ENCODE data around the gene MAP2K2. TPM values are rescaled to one million over a fixed set of nuclear protein-coding genes. Genes with fewer than 3 reads are reported as not detected.

Gene MAP2K2
- total RNA-seq, 4 donors from 2014 or later, result 136 to 199 (median 195) TPM

- no peaks in the 10 kb centered on the region for H3K9me3 ChIP-seq
- DNase-seq, result no peak
- peaks cover 8 to 20% (median 20%) of the 10 kb centered on the region in 4 donors for H3K4me1 ChIP-seq
- 70% methylated on average over 12 of the region's 12 CpGs; no CpG with 5 or more reads in 1 of the 2 donors for WGBS, 2 donors (ENCODE audit: low coverage in 1 of 2)
- H3K27me3 ChIP-seq, result no peaks in the 10 kb centered on the region
- peaks cover 0 to 9% (median under 1%) of the 10 kb centered on the region in 4 donors for H3K36me3 ChIP-seq
- no peak for TF ChIP-seq CTCF (IDR thresholded peaks at IDR 0.05)
- TF ChIP-seq POLR2A (IDR thresholded peaks at IDR 0.05), result no peak
- TF ChIP-seq EP300 (IDR thresholded peaks at IDR 0.05; ENCODE audit: low read depth), result no peak
- TF ChIP-seq POLR2AphosphoS5 (IDR thresholded peaks at IDR 0.05), result no peak
- in situ Hi-C loops (cut with MboI; ENCODE audit: low pct_ligation_motif_present in 1 of 4, low pct_unique_long_range_greater_than_20kb in 1 of 4, low sequenced_read_pairs in 3 of 4) (no loop called here), intact Hi-C loops (cut with DNase I; ENCODE audit: low total_unique reads) (no loop called here)
- no peak overlapping the region for H3K4me3 ChIP-seq
- H3K27ac ChIP-seq, result peak overlapping the region; percentile 85 to 89 (median 87)
Measured at GRCh38 chr19:4095488-4095844, 28.5 kb downstream of the MAP2K2 start.

GRCh38 chr19:4094761-4095487 lies 29.0 kb downstream of the MAP2K2 start:
- TF ChIP-seq POLR2AphosphoS5 (IDR thresholded peaks at IDR 0.05), result peak in 2 of 3 donors; percentile 69 to 82
- no peak for TF ChIP-seq EP300 (IDR thresholded peaks at IDR 0.05; ENCODE audit: low read depth)
- peak; percentile 76 for TF ChIP-seq POLR2A (IDR thresholded peaks at IDR 0.05)
- H3K27me3 ChIP-seq, result no peaks in the 10 kb centered on the region
- H3K36me3 ChIP-seq, result peaks cover 0 to 6% (median 2%) of the 10 kb centered on the region in 4 donors
- 79% methylated on average over 22 of the region's 35 CpGs; no CpG with 5 or more reads in 1 of the 2 donors for WGBS, 2 donors (ENCODE audit: low coverage in 1 of 2)
- no peaks in the 10 kb centered on the region for H3K9me3 ChIP-seq
- H3K4me3 ChIP-seq, result no peak overlapping the region
- DNase-seq, result peak; percentile 90
- intact Hi-C loops (cut with DNase I; ENCODE audit: low total_unique reads) (no loop called here), in situ Hi-C loops (cut with MboI; ENCODE audit: low pct_ligation_motif_present in 1 of 4, low pct_unique_long_range_greater_than_20kb in 1 of 4, low sequenced_read_pairs in 3 of 4) (no loop called here)
- H3K4me1 ChIP-seq, result peaks cover 8 to 20% (median 20%) of the 10 kb centered on the region in 4 donors
- peak overlapping the region; percentile 85 to 89 (median 87) for H3K27ac ChIP-seq

- TF ChIP-seq EP300 (IDR thresholded peaks at IDR 0.05; ENCODE audit: low read depth), result no peak
- TF ChIP-seq POLR2A (IDR thresholded peaks at IDR 0.05), result no peak
- no peak for TF ChIP-seq CTCF (IDR thresholded peaks at IDR 0.05)
- no peak for TF ChIP-seq POLR2AphosphoS5 (IDR thresholded peaks at IDR 0.05)
- Histone ChIP-seq H3K36me3 (peaks cover 0 to 9% (median 0%) of the 10 kb centered on the region in 4 donors), H3K4me3 (no peak overlapping the region), H3K9me3 (no peaks in the 10 kb centered on the region), H3K27me3 (no peaks in the 10 kb centered on the region), H3K4me1 (peaks cover 8 to 20% (median 20%) of the 10 kb centered on the region in 4 donors), H3K27ac (peak overlapping the region in 3 of 4 donors; percentile 85 to 89 (median 87))
- intact Hi-C loops (cut with DNase I; ENCODE audit: low total_unique reads), result no loop called here
- DNase-seq, result no peak
- in situ Hi-C loops (cut with MboI; ENCODE audit: low pct_ligation_motif_present in 1 of 4, low pct_unique_long_range_greater_than_20kb in 1 of 4, low sequenced_read_pairs in 3 of 4), result no loop called here
- WGBS, 2 donors (ENCODE audit: low coverage in 1 of 2), result 89% methylated on average over 14 of the region's 19 CpGs; no CpG with 5 or more reads in 1 of the 2 donors
Measured at GRCh38 chr19:4094291-4094690, 29.6 kb downstream of the MAP2K2 start.

GRCh38 chr19:4093643-4094175 lies 30.2 kb downstream of the MAP2K2 start:
- no peaks in the 10 kb centered on the region for H3K9me3 ChIP-seq
- intact Hi-C loops (cut with DNase I; ENCODE audit: low total_unique reads) (no loop called here), in situ Hi-C loops (cut with MboI; ENCODE audit: low pct_ligation_motif_present in 1 of 4, low pct_unique_long_range_greater_than_20kb in 1 of 4, low sequenced_read_pairs in 3 of 4) (no loop called here)
- TF ChIP-seq EP300 (IDR thresholded peaks at IDR 0.05; ENCODE audit: low read depth), result no peak
- no peak for TF ChIP-seq POLR2A (IDR thresholded peaks at IDR 0.05)
- H3K4me1 ChIP-seq, result peaks cover 8 to 20% (median 20%) of the 10 kb centered on the region in 4 donors
- 83 to 94% methylated on average over 2 to 18 of the region's 18 CpGs for WGBS, 2 donors (ENCODE audit: low coverage in 1 of 2)
- no peak for DNase-seq
- no peak overlapping the region for H3K4me3 ChIP-seq
- no peaks in the 10 kb centered on the region for H3K27me3 ChIP-seq
- H3K36me3 ChIP-seq, result peaks cover 0 to 9% (median 0%) of the 10 kb centered on the region in 4 donors
- peak overlapping the region in 1 of 4 donors; percentile 89 for H3K27ac ChIP-seq
